Colonic mucosa (tissue), 4 donors: ENCODE measurements around the gene GRM8. TPM values are rescaled to one million over a fixed set of nuclear protein-coding genes. Genes with fewer than 3 reads are reported as not detected.

Source experiments
- DNase-seq: peaks from one replicate; pipeline ENCODE4 v3.0.0-alpha.2; 2020
- H3K27ac ChIP-seq: fragments of 200-600 bp; one replicate; pipeline ENCODE4 v1.8.0; 2021
- H3K27me3 ChIP-seq: fragments of 200-600 bp; one replicate; pipeline ENCODE4 v1.8.0; 2021
- H3K36me3 ChIP-seq: fragments of 200-600 bp; one replicate; pipeline ENCODE4 v1.8.0; 2021
- H3K4me1 ChIP-seq: fragments of 200-600 bp; one replicate; pipeline ENCODE4 v1.8.0; 2021; ENCODE audit warnings: mild to moderate bottlenecking
- H3K4me3 ChIP-seq: fragments of 200-600 bp; one replicate; pipeline ENCODE4 v1.8.0; 2021
- H3K9ac ChIP-seq, 2 donors: one replicate each; pipeline ENCODE4 v1.7.0; 2013; ENCODE audit warnings: control low read depth in 2 of 2, low read depth in 2 of 2, low read length in 2 of 2
- H3K9me3 ChIP-seq: fragments of 200-600 bp; one replicate; pipeline ENCODE4 v1.8.0; 2021
- intact Hi-C: fragments of 100-400 bp; cut with DNase I; formaldehyde crosslinking; loops from one replicate; pipeline ENCODE4 v1.14.1; 2022
- total RNA-seq, 2 donors: library from RNA; stranded (reverse); fragmentation: NEBNext Ultra II Directional in 1 of 2; extraction: Animal tissue kit (Norgen Biotek cat#: 25700) in 1 of 2; gene quantifications; one replicate each; pipeline ENCODE4 v1.2.1, GENCODE V29; 2021
- TF ChIP-seq, protein P1 (sequence below): fragments of 200-600 bp; IDR thresholded peaks from one replicate; pipeline ENCODE4 v1.8.0; 2022; ENCODE audit warnings: antibody characterized with exemption, mild to moderate bottlenecking
- donor health status: healthy.
- donor health status: DM: no; HTN: no; CAD: no.
- donor health status: DM: no; HTN: no; CAD: no.

GRM8 gene
- total RNA-seq, 2 donors from 2014 or later, result 2.2 to 2.5 TPM

- Histone ChIP-seq H3K9me3 (no peaks in the 10 kb centered on the region), H3K9ac (no peak overlapping the region), H3K36me3 (no peaks in the 10 kb centered on the region), H3K4me1 (no peaks in the 10 kb centered on the region), H3K27me3 (no peaks in the 10 kb centered on the region), H3K4me3 (no peak overlapping the region), H3K27ac (no peak overlapping the region)
- TF ChIP-seq, protein P1, sequence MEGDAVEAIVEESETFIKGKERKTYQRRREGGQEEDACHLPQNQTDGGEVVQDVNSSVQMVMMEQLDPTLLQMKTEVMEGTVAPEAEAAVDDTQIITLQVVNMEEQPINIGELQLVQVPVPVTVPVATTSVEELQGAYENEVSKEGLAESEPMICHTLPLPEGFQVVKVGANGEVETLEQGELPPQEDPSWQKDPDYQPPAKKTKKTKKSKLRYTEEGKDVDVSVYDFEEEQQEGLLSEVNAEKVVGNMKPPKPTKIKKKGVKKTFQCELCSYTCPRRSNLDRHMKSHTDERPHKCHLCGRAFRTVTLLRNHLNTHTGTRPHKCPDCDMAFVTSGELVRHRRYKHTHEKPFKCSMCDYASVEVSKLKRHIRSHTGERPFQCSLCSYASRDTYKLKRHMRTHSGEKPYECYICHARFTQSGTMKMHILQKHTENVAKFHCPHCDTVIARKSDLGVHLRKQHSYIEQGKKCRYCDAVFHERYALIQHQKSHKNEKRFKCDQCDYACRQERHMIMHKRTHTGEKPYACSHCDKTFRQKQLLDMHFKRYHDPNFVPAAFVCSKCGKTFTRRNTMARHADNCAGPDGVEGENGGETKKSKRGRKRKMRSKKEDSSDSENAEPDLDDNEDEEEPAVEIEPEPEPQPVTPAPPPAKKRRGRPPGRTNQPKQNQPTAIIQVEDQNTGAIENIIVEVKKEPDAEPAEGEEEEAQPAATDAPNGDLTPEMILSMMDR, result no peak
- intact Hi-C loops, result no loop called here
- no peak for DNase-seq
Observed at GRCh38 chr7:127231415-127231814, 21.3 kb downstream of the GRM8 start.

- Histone ChIP-seq H3K4me1 (no peaks in the 10 kb centered on the region), H3K4me3 (no peak overlapping the region), H3K9ac (no peak overlapping the region), H3K36me3 (no peaks in the 10 kb centered on the region), H3K27me3 (no peaks in the 10 kb centered on the region), H3K27ac (no peak overlapping the region), H3K9me3 (no peaks in the 10 kb centered on the region)
- DNase-seq, result no peak
- intact Hi-C loops, result no loop called here
- TF ChIP-seq, protein P1, result no peak
Observed at GRCh38 chr7:127230192-127230925, 22.4 kb downstream of the GRM8 start.

- Histone ChIP-seq H3K36me3 (no peaks in the 10 kb centered on the region), H3K27ac (no peak overlapping the region), H3K4me3 (no peak overlapping the region), H3K4me1 (no peaks in the 10 kb centered on the region), H3K9ac (no peak overlapping the region), H3K27me3 (no peaks in the 10 kb centered on the region), H3K9me3 (no peaks in the 10 kb centered on the region)
- intact Hi-C loops, result no loop called here
- TF ChIP-seq, protein P1, result no peak
- DNase-seq, result no peak
Observed at GRCh38 chr7:127226685-127227374, 25.9 kb downstream of the GRM8 start.

DNA sequence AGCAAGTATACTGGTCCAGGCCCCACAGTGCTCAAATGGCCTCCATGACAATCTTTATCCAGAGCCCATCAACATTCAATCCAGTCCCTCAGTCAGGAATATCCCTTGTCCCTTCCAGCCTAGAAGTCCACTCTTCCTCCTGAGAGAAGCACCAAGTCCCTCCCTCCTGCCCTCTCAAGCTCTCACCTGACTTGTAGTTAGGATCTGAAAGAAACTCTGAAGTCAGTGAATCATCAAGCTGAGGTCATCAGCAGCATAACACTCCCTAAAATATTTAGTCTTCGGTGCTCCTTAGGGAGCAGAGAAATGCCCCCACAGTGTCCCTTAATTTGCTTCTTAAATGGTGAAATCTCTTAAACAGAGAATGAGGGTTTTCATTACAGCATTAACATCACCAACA is 31.0 kb downstream of the GRM8 start:
- Histone ChIP-seq H3K27ac (no peak overlapping the region), H3K9me3 (no peaks in the 10 kb centered on the region), H3K9ac (no peak overlapping the region), H3K36me3 (no peaks in the 10 kb centered on the region), H3K4me3 (no peak overlapping the region), H3K27me3 (no peaks in the 10 kb centered on the region), H3K4me1 (no peaks in the 10 kb centered on the region)
- TF ChIP-seq, protein P1, result no peak
- intact Hi-C loops, result no loop called here
- DNase-seq, result no peak

DNA sequence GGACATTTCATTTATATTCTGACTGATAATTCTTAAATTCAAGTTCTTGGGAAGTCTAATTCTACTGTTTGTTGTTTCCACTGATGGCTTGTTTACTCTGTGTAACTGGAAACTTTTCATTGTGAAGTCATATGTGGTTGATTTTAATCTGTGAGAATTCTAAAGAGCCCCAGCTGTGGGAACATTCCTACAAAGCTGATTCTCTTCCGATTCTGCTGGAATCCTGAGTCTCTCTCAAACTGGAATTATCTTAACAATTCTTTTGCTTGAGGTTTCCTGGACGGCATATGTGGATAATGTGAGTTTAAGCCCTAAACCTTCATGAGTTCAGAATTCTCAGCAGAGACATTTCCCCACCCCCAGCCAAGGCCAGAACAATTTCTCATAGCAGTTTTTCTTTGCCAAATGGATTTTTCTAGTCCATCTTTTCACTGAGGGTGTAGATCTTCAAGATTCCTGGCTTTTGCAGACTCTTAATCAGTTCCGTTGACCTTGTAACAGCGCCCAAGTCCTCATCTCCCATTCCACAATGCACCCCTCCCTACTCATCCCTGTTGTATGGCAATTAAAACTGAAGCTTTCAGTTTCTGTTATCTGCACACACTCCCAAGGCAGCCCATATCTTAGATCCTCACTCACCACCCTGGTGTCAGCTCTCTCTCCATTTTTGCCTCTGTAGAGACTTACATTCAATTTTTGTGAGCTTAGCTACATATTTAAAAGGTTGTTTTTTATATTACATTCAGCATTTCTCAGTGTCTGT is 37.6 kb downstream of the GRM8 start:
- Histone ChIP-seq H3K9me3 (no peaks in the 10 kb centered on the region), H3K9ac (no peak overlapping the region), H3K36me3 (no peaks in the 10 kb centered on the region), H3K27me3 (no peaks in the 10 kb centered on the region), H3K4me1 (no peaks in the 10 kb centered on the region), H3K27ac (no peak overlapping the region), H3K4me3 (no peak overlapping the region)
- no peak for DNase-seq
- TF ChIP-seq, protein P1, result no peak
- intact Hi-C loops, result no loop called here
